HG02943 (cell line): ENCODE results near the gene ADCK2.
"Not testable (repeated sequence)": the region's sequence is repeated elsewhere in the genome, so short reads cannot be mapped to it uniquely, and the experiment has no call there.

Experiments
- ATAC-seq: cut with Tn5 transposase; IDR thresholded peaks from one replicate; pipeline ENCODE4 v1.9.1; 2021; ENCODE audit warnings: mild to moderate bottlenecking, low read depth, moderate library complexity; ENCODE audit not compliant: unreplicated experiment

Gene ADCK2

GRCh38 chr7:140645166-140645900, 27.4 kb upstream of the ADCK2 start:
- ATAC-seq: no peak

GRCh38 chr7:140646931-140647647, 25.7 kb upstream of the ADCK2 start:
- peak; percentile 95 for ATAC-seq

- no peak for ATAC-seq
Observed at GRCh38 chr7:140649556-140650205, 23.1 kb upstream of the ADCK2 start.

GRCh38 chr7:140650367-140650766, 22.4 kb upstream of the ADCK2 start:
- ATAC-seq: no peak

- no peak for ATAC-seq
Observed at GRCh38 chr7:140653319-140654108, 19.2 kb upstream of the ADCK2 start.

- ATAC-seq: no peak
Observed at GRCh38 chr7:140654109-140654387, 18.7 kb upstream of the ADCK2 start.

GRCh38 chr7:140654661-140655060, 18.1 kb upstream of the ADCK2 start:
- no peak for ATAC-seq

- ATAC-seq: no peak
Observed at GRCh38 chr7:140655511-140656408, 17.0 kb upstream of the ADCK2 start.

GRCh38 chr7:140656548-140657515, 15.9 kb upstream of the ADCK2 start:
- peak; percentile 71 for ATAC-seq

- ATAC-seq: no peak
Observed at GRCh38 chr7:140657891-140658290, 14.9 kb upstream of the ADCK2 start.

GRCh38 chr7:140659856-140660255, 12.9 kb upstream of the ADCK2 start:
- ATAC-seq: no peak

- no peak for ATAC-seq
Observed at GRCh38 chr7:140661124-140661523, 11.6 kb upstream of the ADCK2 start.

- not testable (repeated sequence) for ATAC-seq
Observed at GRCh38 chr7:140662938-140663337, 9.8 kb upstream of the ADCK2 start.

- ATAC-seq: no peak
Observed at GRCh38 chr7:140667476-140667875, 5.3 kb upstream of the ADCK2 start.

- no peak for ATAC-seq
Observed at GRCh38 chr7:140668641-140669040, 4.1 kb upstream of the ADCK2 start.

- no peak for ATAC-seq
Observed at GRCh38 chr7:140669352-140669751, 3.4 kb upstream of the ADCK2 start.

GRCh38 chr7:140669862-140670261, 2.9 kb upstream of the ADCK2 start:
- not testable (repeated sequence) for ATAC-seq

GRCh38 chr7:140670343-140670935, 2.3 kb upstream of the ADCK2 start:
- no peak for ATAC-seq
